WTC11 (cell line): ENCODE data around the gene TMEM141. TPM values are rescaled to one million over a fixed set of nuclear protein-coding genes. Genes with fewer than 3 reads are reported as not detected.

Experiments
- ATAC-seq: fragments of 200-7000 bp; cut with Tn5 transposase; 2 replicates; pipeline ENCODE4 v1.10.0; 2021; ENCODE audit warnings: mild to moderate bottlenecking, moderate library complexity
- Bru-seq: library from RNA; stranded (reverse); fragments of 400-500 nt; gene quantifications from one replicate; lab custom pipeline; 2021; lab: Mats Ljungman, UMichigan
- CTCF ChIA-PET: fragments of 300-600 bp; sonication (Branson Sonifier 250); formaldehyde crosslinking; loops from one replicate; lab custom pipeline; 2021; ENCODE audit warnings: antibody characterized with exemption; lab: Charles Lee
- POLR2A ChIA-PET: fragments of 350-600 bp; sonication (Branson Sonifier 250); formaldehyde crosslinking; loops from one replicate; lab custom pipeline; 2021; ENCODE audit warnings: antibody characterized with exemption; lab: Charles Lee
- DNase-seq: peaks from one replicate; pipeline ENCODE4 v3.0.0; 2021; ENCODE audit warnings: low spot score
- H3K27ac Mint-ChIP-seq: 2 replicates; pipeline ENCODE4 v1.8.0; 2021; ENCODE audit warnings: mixed read lengths
- H3K27me3 Mint-ChIP-seq: 2 replicates; pipeline ENCODE4 v1.8.0; 2021; ENCODE audit warnings: low read depth, mild to moderate bottlenecking, moderate library complexity, mixed read lengths
- H3K36me3 Mint-ChIP-seq: 2 replicates; pipeline ENCODE4 v1.8.0; 2021; ENCODE audit warnings: mixed read lengths
- H3K4me1 Mint-ChIP-seq: 2 replicates; pipeline ENCODE4 v1.8.0; 2022; ENCODE audit warnings: mixed read lengths
- H3K4me3 Mint-ChIP-seq: 2 replicates; pipeline ENCODE4 v1.8.0; 2021; ENCODE audit warnings: mild to moderate bottlenecking, moderate library complexity, mixed read lengths
- H3K9me3 Mint-ChIP-seq: 2 replicates; pipeline ENCODE4 v1.8.0; 2021; ENCODE audit warnings: mixed read lengths
- ATF3 ChIP-seq: sonication (generic); formaldehyde crosslinking; conservative IDR thresholded peaks from 2 replicates; pipeline ENCODE4 v1.8.1; 2022; ENCODE audit warnings: mild to moderate bottlenecking, missing genetic modification reagents
- CTCF ChIP-seq: fragments of 200-600 bp; IDR thresholded peaks from 2 replicates; pipeline ENCODE4 v1.8.0; 2022; ENCODE audit warnings: antibody characterized with exemption
- E2F5 ChIP-seq: sonication (generic); formaldehyde crosslinking; IDR thresholded peaks from 2 replicates; pipeline ENCODE4 v1.8.1; 2022; ENCODE audit warnings: mild to moderate bottlenecking, moderate library complexity, missing genetic modification reagents
- ERG ChIP-seq: fragments of 250-450 bp; sonication (Bioruptor Pico); IDR thresholded peaks from 2 replicates; pipeline ENCODE4 v1.8.0; 2021; ENCODE audit warnings: mild to moderate bottlenecking
- FOXK1 ChIP-seq: sonication (generic); formaldehyde crosslinking; IDR thresholded peaks from 2 replicates; pipeline ENCODE4 v1.8.0; 2022; ENCODE audit warnings: mild to moderate bottlenecking, moderate library complexity, missing genetic modification reagents
- GRHL2 ChIP-seq: fragments of 250-450 bp; sonication (Bioruptor Pico); IDR thresholded peaks from 2 replicates; pipeline ENCODE4 v1.8.0; 2022; ENCODE audit warnings: mild to moderate bottlenecking, moderate library complexity; ENCODE audit not compliant: insufficient replicate concordance, severe bottlenecking
- GTF2I ChIP-seq: fragments of 250-450 bp; sonication (Bioruptor Pico); conservative IDR thresholded peaks from 2 replicates; pipeline ENCODE4 v1.4.0; 2021; ENCODE audit warnings: mild to moderate bottlenecking
- HMGXB4 ChIP-seq: sonication (generic); formaldehyde crosslinking; IDR thresholded peaks from 2 replicates; pipeline ENCODE4 v1.8.1; 2023; ENCODE audit warnings: mild to moderate bottlenecking, moderate library complexity, missing genetic modification reagents
- KAT7 ChIP-seq: sonication (generic); formaldehyde crosslinking; IDR thresholded peaks from 2 replicates; pipeline ENCODE4 v1.8.1; 2023; ENCODE audit warnings: missing genetic modification reagents, mild to moderate bottlenecking, borderline replicate concordance
- MLX ChIP-seq: sonication (generic); formaldehyde crosslinking; IDR thresholded peaks from 2 replicates; pipeline ENCODE4 v1.8.1; 2023; ENCODE audit warnings: mild to moderate bottlenecking, missing genetic modification reagents, moderate library complexity
- NFYB ChIP-seq: sonication (generic); formaldehyde crosslinking; conservative IDR thresholded peaks from 2 replicates; pipeline ENCODE4 v1.8.0; 2022; ENCODE audit warnings: low read depth, missing genetic modification reagents
- SP1 ChIP-seq: sonication (generic); formaldehyde crosslinking; conservative IDR thresholded peaks from 2 replicates; pipeline ENCODE4 v1.8.1; 2022; ENCODE audit warnings: missing genetic modification reagents
- TEAD1 ChIP-seq: sonication (generic); formaldehyde crosslinking; IDR thresholded peaks from 2 replicates; pipeline ENCODE4 v1.8.0; 2022; ENCODE audit warnings: mild to moderate bottlenecking, missing genetic modification reagents
- TEAD4 ChIP-seq: sonication (generic); formaldehyde crosslinking; IDR thresholded peaks from 2 replicates; pipeline ENCODE4 v1.8.0; 2022; ENCODE audit warnings: mild to moderate bottlenecking, missing genetic modification reagents
- ZMAT4 ChIP-seq: fragments of 250-450 bp; sonication (Bioruptor Pico); IDR thresholded peaks from 2 replicates; pipeline ENCODE4 v1.9.0; 2021; ENCODE audit warnings: mild to moderate bottlenecking
- long read RNA-seq, 3 experiments: library from RNA in 1 of 3; library from capped mRNA in 1 of 3; library from polyadenylated mRNA in 1 of 3; unstranded in 2 of 3; stranded (forward) in 1 of 3; transcript quantifications; one replicate each; pipeline ENCODE4 v2.0.0, GENCODE V29; 2021
- total RNA-seq: library from RNA; stranded (reverse); gene quantifications from 3 replicates; pipeline ENCODE4 v1.2.3, GENCODE V29; 2021

The TMEM141 gene
- total RNA-seq (72.0 to 86.7 TPM (median 86.1 TPM) in 3 replicates), Bru-seq, nascent RNA (percentile 88 among the genes with signal in this experiment)
- long read RNA-seq, experiment 1, transcript TMEM141-201 (5 exons, 768 nt): major isoform, 31 of 47 reads
- long read RNA-seq, experiment 1, transcript TMEM141-202 (5 exons, 839 nt): minor isoform, 6 of 47 reads
- long read RNA-seq, experiment 1, partial matches to known transcripts: 4 of 47 reads
- long read RNA-seq, experiment 1, other reads (novel, unspliced or antisense): 4 of 47 reads
- long read RNA-seq, experiment 2, transcript TMEM141-201 (5 exons, 768 nt): major isoform, 58 of 90 reads
- long read RNA-seq, experiment 2, transcript TMEM141-202 (5 exons, 839 nt): minor isoform, 15 of 90 reads
- long read RNA-seq, experiment 2, partial matches to known transcripts: 9 of 90 reads
- long read RNA-seq, experiment 2, other reads (novel, unspliced or antisense): 4 of 90 reads
- long read RNA-seq, experiment 3, transcript TMEM141-201 (5 exons, 768 nt): major isoform, 46 of 88 reads
- long read RNA-seq, experiment 3, transcript TMEM141-202 (5 exons, 839 nt): minor isoform, 30 of 88 reads
- long read RNA-seq, experiment 3, transcript TMEM141-203 (4 exons, 491 nt): minor isoform, 6 of 88 reads
- long read RNA-seq, experiment 3, partial matches to known transcripts: 6 of 88 reads
- long read RNA-seq, experiment 3, other reads (novel, unspliced or antisense): 0 of 88 reads

GRCh38 chr9:136790640-136791515 is at the start of gene TMEM141:
TSS of gene TMEM141 (plus strand) at chr9:136791344. CDS start at chr9:136791371, 27 bp downstream.
- TF ChIP-seq SP1 (CRISPR knock-in tag) (peak; percentile 67; the same call in 1 of the 2 replicates), ERG (CRISPR knock-in tag) (no peak), E2F5 (peak; percentile 15; the same call in 1 of the 2 replicates), ATF3 (CRISPR knock-in tag) (no peak)
- CTCF ChIA-PET: interaction anchor here (0.5 to 3.1 kb wide), 25 partner anchors 10 to 739 kb away, joined by 3 to 28 read pairs (median 4); partner anchors contain the start of genes AJM1, LCN8, NPDC1 and RABL6
- Mint-ChIP-seq H3K4me1 (peaks cover 19% of the 10 kb centered on the region), H3K4me3 (peak within 1 kb of the TSS; percentile 78), H3K27me3 (peaks cover 4% of the 10 kb centered on the region; the same call in 1 of the 2 replicates), H3K27ac (peak within 1 kb of the TSS; percentile 88), H3K36me3 (peaks cover 3% of the 10 kb centered on the region; the same call in 1 of the 2 replicates), H3K9me3 (no peaks in the 10 kb centered on the region)
- ATAC-seq (peak; percentile 92), DNase-seq (peak; percentile 100)
- POLR2A ChIA-PET: interaction anchor here (1.0 kb wide), 1 partner anchor 30 kb away, joined by 4 read pairs; no protein-coding TSS in a partner anchor

- TF ChIP-seq GTF2I: no peak
- TF ChIP-seq MLX: no peak
- TF ChIP-seq TEAD4 (CRISPR knock-in tag): no peak
- TF ChIP-seq, all 79 proteins: peak for 0
- Mint-ChIP-seq H3K36me3 (no peaks in the 10 kb centered on the region), H3K27ac (no peak overlapping the region), H3K4me1 (no peaks in the 10 kb centered on the region; the same call in none of the 2 replicates), H3K9me3 (peaks cover 3% of the 10 kb centered on the region; the same call in 1 of the 2 replicates), H3K27me3 (no peaks in the 10 kb centered on the region), H3K4me3 (peak overlapping the region; percentile 37)
- POLR2A ChIA-PET: no interaction called here
- DNase-seq (no peak), ATAC-seq (no peak)
- CTCF ChIA-PET: interaction anchor here (0.6 to 4.7 kb wide), 13 partner anchors 13 to 293 kb away, joined by 3 to 40 read pairs (median 4); partner anchors contain the start of genes LCN8 and TRAF2
Measured at GRCh38 chr9:136741883-136742571, 49.1 kb upstream of the TMEM141 start.

GRCh38 chr9:136742591-136743391 is 48.4 kb upstream of the TMEM141 start, which contains the start of gene LCN10:
TSS of gene LCN10 (minus strand) at chr9:136742940. CDS start at chr9:136742903, 37 bp downstream.
- peak; percentile 85 for ATAC-seq
- Mint-ChIP-seq H3K4me1 (no peaks in the 10 kb centered on the region; the same call in none of the 2 replicates), H3K9me3 (peaks cover 3% of the 10 kb centered on the region; the same call in 1 of the 2 replicates), H3K4me3 (peak within 1 kb of the TSS; percentile 37), H3K27me3 (no peaks in the 10 kb centered on the region), H3K27ac (no peak within 1 kb of the TSS), H3K36me3 (no peaks in the 10 kb centered on the region)
- ChIA-PET POLR2A (no interaction called here), CTCF (interaction anchor here (0.6 to 4.7 kb wide), 14 partner anchors 12 to 292 kb away, joined by 3 to 40 read pairs (median 5); partner anchors contain the start of genes LCN8 and TRAF2)
- DNase-seq: peak; percentile 82
- TF ChIP-seq CTCF: no peak
- TF ChIP-seq TEAD1 (CRISPR knock-in tag): no peak
- TF ChIP-seq KAT7: no peak
- no peak for TF ChIP-seq ZMAT4 (CRISPR knock-in tag)
- no peak for TF ChIP-seq GRHL2 (CRISPR knock-in tag)
- 0 out of 2 replicates have a peak, but pooled peaks have one; percentile 51 for TF ChIP-seq FOXK1 (CRISPR knock-in tag)
- TF ChIP-seq HMGXB4 (CRISPR knock-in tag): peak; percentile 62; the same call in 1 of the 2 replicates
- no peak for TF ChIP-seq NFYB
